ENCODE data around the gene CNST. TPM values are rescaled to one million over a fixed set of nuclear protein-coding genes. Genes with fewer than 3 reads are reported as not detected.
"Not testable (repeated sequence)": the region's sequence is repeated elsewhere in the genome, so short reads cannot be mapped to it uniquely, and the experiment has no call there.

Gene CNST
- total RNA-seq, 1 experiment from 2014 or later = 21.0 TPM

DNA sequence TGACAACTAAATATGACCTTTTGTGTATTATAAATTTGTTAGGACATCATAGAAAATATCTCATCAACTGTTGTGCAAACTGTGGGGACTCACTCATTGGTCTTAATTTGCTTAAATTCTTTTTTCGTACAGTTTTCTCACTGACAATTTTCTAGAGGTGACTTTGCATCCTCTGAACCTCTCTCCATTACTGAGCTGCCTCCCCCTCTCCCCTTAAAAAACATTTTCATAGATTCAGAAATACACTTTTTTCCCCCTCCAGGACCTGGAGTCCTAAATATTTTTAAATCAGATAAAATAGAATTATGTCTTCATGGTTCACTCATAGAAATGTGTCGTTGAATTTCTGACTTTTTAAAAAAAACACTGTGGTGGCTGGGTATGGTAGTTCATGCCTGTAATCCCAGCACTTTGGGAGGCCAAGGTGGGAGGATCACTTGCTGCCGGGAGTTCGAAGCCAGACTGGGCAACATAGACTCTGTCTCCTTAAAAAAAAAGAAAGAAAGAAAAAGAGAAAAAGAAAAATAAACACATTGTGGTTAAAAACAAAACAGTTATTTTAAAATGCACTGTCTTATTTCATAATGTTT lies 1.5 kb downstream of the CNST start:
- intact Hi-C loops (cut with micrococcal nuclease; ENCODE audit: unreplicated experiment) = loop anchor here (5.0 kb wide), 2 partner anchors 80 to 130 kb away; no protein-coding TSS in a partner anchor
- TSS peak; percentile 60 for BruUV-seq (replicated peaks)
- Histone ChIP-seq H3K9me3 (ENCODE audit: low read depth, low read length, poor library complexity, severe bottlenecking) (no peaks in the 10 kb centered on the region), H3K36me3 (ENCODE audit: insufficient read depth, low read length, poor library complexity, severe bottlenecking) (no peaks in the 10 kb centered on the region), H3K4me1 (ENCODE audit: insufficient read depth, low read length, poor library complexity, severe bottlenecking) (peaks cover 25% of the 10 kb centered on the region), H3K27ac (ENCODE audit: low read depth, low read length, poor library complexity, severe bottlenecking) (no peak overlapping the region), H3K4me3 (ENCODE audit: low read depth, low read length, poor library complexity, severe bottlenecking) (peak overlapping the region; percentile 80), H3K27me3 (replicated peaks; ENCODE audit: insufficient read depth, low read depth, low read length, poor library complexity) (no peaks in the 10 kb centered on the region)
- CTCF ChIA-PET = no interaction called here
- POLR2A ChIA-PET (ENCODE audit: low non-redundant PET) = interaction anchor here (0.6 kb wide), 1 partner anchor 23 kb away, joined by 10 read pairs; no protein-coding TSS in a partner anchor
- DNase-seq (ENCODE audit: low spot score) = no peak
- TF ChIP-seq CTCF (conservative IDR thresholded peaks at IDR 0.05; ENCODE audit: low read depth, low read length) (no peak), EZH2 (IDR thresholded peaks at IDR 0.05; ENCODE audit: borderline replicate concordance, low read depth, low read length, poor library complexity, severe bottlenecking) (no peak)

- TF ChIP-seq EZH2 (IDR thresholded peaks at IDR 0.05; ENCODE audit: borderline replicate concordance, low read depth, low read length, poor library complexity, severe bottlenecking) = no peak
- no peak for TF ChIP-seq CTCF (conservative IDR thresholded peaks at IDR 0.05; ENCODE audit: low read depth, low read length)
- Histone ChIP-seq H3K4me3 (ENCODE audit: low read depth, low read length, poor library complexity, severe bottlenecking) (peak overlapping the region; percentile 1), H3K36me3 (ENCODE audit: insufficient read depth, low read length, poor library complexity, severe bottlenecking) (no peaks in the 10 kb centered on the region), H3K27ac (ENCODE audit: low read depth, low read length, poor library complexity, severe bottlenecking) (peak overlapping the region; percentile 57), H3K9me3 (ENCODE audit: low read depth, low read length, poor library complexity, severe bottlenecking) (no peaks in the 10 kb centered on the region), H3K4me1 (ENCODE audit: insufficient read depth, low read length, poor library complexity, severe bottlenecking) (peaks cover 29% of the 10 kb centered on the region), H3K27me3 (replicated peaks; ENCODE audit: insufficient read depth, low read depth, low read length, poor library complexity) (no peaks in the 10 kb centered on the region)
- peak; percentile 52 for DNase-seq (ENCODE audit: low spot score)
- POLR2A ChIA-PET (ENCODE audit: low non-redundant PET) = no interaction called here
- CTCF ChIA-PET = no interaction called here
- intact Hi-C loops (cut with micrococcal nuclease; ENCODE audit: unreplicated experiment) = loop anchor here (5.0 kb wide), 2 partner anchors 78 to 128 kb away; no protein-coding TSS in a partner anchor
- BruUV-seq (replicated peaks) = no TSS peak
These were observed 3.3 kb downstream of the CNST start for GRCh38 chr1:246569248-246570238.

DNA sequence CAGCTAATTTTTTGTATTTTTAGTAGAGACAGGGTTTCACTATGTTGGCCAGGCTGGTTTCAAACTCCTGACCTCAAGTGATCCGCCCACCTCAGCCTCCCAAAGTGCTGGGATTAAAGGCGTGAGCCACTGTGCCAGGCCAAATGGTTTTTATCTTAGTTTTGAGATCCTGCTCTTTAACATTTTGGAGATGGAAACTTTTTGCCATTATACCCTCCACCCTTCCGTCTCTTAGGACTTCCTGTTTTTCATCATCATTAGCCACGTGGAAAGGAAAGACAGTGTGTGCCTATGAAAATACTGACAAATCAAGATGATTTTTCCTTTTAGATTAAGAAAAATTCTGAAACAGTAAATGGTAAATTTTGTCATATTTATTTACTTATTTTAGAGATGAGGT lies 5.1 kb downstream of the CNST start:
- CTCF ChIA-PET; POLR2A ChIA-PET (ENCODE audit: low non-redundant PET): not testable (repeated sequence)

More for the DNA sequence above, 5.1 kb downstream of the CNST start:
- H3K27me3 ChIP-seq (replicated peaks; ENCODE audit: insufficient read depth, low read depth, low read length, poor library complexity); H3K4me3 ChIP-seq (ENCODE audit: low read depth, low read length, poor library complexity, severe bottlenecking); H3K36me3 ChIP-seq (ENCODE audit: insufficient read depth, low read length, poor library complexity, severe bottlenecking); DNase-seq (ENCODE audit: low spot score); BruUV-seq (replicated peaks); H3K27ac ChIP-seq (ENCODE audit: low read depth, low read length, poor library complexity, severe bottlenecking); H3K9me3 ChIP-seq (ENCODE audit: low read depth, low read length, poor library complexity, severe bottlenecking); intact Hi-C loops (cut with micrococcal nuclease; ENCODE audit: unreplicated experiment): not testable (repeated sequence)
- H3K4me1 ChIP-seq (ENCODE audit: insufficient read depth, low read length, poor library complexity, severe bottlenecking) = peaks cover 23% of the 10 kb centered on the region

All from A673 (cell line).